GM23338 (cell line): ENCODE measurements around the gene PRCD.

Experiments
- ETS1 ChIP-seq: IDR thresholded peaks from 2 replicates; pipeline ENCODE4 v1.6.1; 2016; ENCODE audit warnings: antibody characterized with exemption
- POLR2AphosphoS5 ChIP-seq: IDR thresholded peaks from 2 replicates; pipeline ENCODE4 v1.6.1; 2016; ENCODE audit warnings: antibody characterized with exemption, low read depth
- TF ChIP-seq, protein P1 (sequence below), 2 experiments: fragments of 200-600 bp in 1 of 2; sonication (generic) in 1 of 2; conservative IDR thresholded peaks; 2 replicates each; pipeline versions ENCODE4 v1.5.1 to v1.6.1; 2016 to 2017; ENCODE audit warnings: antibody characterized with exemption in 2 of 2, low read depth in 2 of 2, mild to moderate bottlenecking in 2 of 2, moderate library complexity in 1 of 2

DNA sequence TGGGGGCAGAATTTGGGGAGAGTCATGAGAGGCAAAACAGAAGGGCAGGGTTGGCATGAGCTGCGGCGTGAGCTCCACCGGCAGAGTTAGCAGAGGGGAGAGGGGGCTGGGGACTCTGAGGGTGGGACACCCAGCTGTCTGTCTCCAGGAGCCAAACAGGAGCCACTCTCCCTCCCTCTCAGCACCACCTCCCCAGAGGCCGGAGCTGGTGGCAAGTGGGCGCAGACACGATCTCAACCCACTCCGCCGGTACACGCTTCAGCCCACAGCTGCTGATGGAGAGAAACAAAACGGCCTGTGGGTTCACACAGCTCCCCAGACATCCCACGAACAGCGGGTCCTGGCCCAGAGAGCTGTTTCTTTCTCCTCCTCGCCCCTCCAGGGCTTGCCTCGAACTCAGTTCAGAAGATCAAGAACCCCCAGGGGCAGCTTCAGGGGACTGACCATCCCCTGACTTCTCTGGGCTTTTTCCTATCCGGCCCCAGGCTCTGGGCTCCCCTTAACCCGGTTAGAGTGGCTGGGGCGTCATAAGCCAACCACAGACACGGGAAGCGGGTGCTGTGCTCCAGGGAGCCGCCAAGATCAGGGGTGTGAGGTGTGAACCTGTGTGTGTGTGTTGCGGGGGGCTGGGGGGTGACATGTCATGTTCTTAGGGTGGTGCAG, 46.2 kb upstream of the PRCD start:
- TF ChIP-seq, protein P1, sequence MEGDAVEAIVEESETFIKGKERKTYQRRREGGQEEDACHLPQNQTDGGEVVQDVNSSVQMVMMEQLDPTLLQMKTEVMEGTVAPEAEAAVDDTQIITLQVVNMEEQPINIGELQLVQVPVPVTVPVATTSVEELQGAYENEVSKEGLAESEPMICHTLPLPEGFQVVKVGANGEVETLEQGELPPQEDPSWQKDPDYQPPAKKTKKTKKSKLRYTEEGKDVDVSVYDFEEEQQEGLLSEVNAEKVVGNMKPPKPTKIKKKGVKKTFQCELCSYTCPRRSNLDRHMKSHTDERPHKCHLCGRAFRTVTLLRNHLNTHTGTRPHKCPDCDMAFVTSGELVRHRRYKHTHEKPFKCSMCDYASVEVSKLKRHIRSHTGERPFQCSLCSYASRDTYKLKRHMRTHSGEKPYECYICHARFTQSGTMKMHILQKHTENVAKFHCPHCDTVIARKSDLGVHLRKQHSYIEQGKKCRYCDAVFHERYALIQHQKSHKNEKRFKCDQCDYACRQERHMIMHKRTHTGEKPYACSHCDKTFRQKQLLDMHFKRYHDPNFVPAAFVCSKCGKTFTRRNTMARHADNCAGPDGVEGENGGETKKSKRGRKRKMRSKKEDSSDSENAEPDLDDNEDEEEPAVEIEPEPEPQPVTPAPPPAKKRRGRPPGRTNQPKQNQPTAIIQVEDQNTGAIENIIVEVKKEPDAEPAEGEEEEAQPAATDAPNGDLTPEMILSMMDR (conservative IDR thresholded peaks at IDR 0.05; ENCODE audit: low read depth in 2 of 2), result no peak
- TF ChIP-seq ETS1 (no peak), POLR2AphosphoS5 (no peak)
